ENCODE results near the gene ARHGAP26. TPM values are rescaled to one million over a fixed set of nuclear protein-coding genes. Genes with fewer than 3 reads are reported as not detected.

Gene ARHGAP26
- polyA plus RNA-seq, 1 donor (not counting 4 experiments of a cell fraction or from before 2014, with no cell fraction given) = 3.9 TPM

DNA sequence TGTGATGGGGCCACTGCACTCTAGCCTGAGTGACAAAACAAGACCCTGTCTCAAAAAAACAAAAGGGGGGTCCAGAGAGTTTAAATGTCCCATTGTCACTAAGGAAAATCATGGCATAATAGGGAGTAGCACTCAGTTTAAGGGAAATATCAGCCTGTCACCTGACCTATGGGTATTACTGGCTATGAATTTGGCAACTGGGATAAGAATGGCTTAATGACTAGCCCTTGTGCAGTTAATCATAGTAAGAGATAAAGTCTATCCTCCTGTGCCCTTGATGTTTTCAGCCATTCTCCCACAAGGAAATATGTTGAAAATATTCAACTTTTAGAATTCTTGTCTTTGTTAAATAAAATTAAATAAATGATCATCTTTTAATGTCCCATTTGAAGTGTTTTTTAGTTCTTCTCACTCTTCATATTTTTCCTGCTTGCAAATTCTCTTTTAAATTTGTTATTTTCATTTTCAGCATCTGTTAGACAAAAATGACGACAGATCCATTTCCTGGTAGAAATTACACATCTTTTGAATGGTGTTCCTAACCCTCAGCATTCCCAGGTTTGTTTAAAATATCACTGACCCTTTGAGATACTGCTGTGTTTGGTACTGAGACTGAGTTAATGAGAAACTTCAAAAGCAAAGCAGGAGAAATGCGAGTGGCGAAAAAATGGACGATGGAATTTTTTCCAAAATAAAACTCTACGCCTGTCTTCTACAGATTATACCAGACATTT is 191.4 kb downstream of the ARHGAP26 start:
- Histone ChIP-seq H2AFZ (ENCODE audit: control insufficient read depth, low read length) (no peak overlapping the region), H3K9ac (ENCODE audit: control insufficient read depth, extremely low read depth, insufficient read depth, low read length) (no peak overlapping the region), H3K9me1 (ENCODE audit: control insufficient read depth, extremely low read depth, insufficient read depth, low read length) (no peaks in the 10 kb centered on the region), H3K36me3 (ENCODE audit: control insufficient read depth in 2 of 2, extremely low read depth in 1 of 2, insufficient read depth in 2 of 2, low read length in 2 of 2) (no peaks in the 10 kb centered on the region), H3K4me1 (ENCODE audit: control insufficient read depth, extremely low read depth, insufficient read depth, low read length) (peaks cover 19% of the 10 kb centered on the region), H3K27ac (ENCODE audit: control insufficient read depth, insufficient read depth, low read length) (no peak overlapping the region), H3K27me3 (ENCODE audit: control insufficient read depth, extremely low read depth, insufficient read depth, low read length) (no peaks in the 10 kb centered on the region), H3K4me2 (ENCODE audit: control insufficient read depth, extremely low read depth, insufficient read depth, low read depth, low read length) (no peak overlapping the region), H3K4me3 (ENCODE audit: control insufficient read depth in 2 of 3, extremely low read depth in 1 of 3, insufficient read depth in 2 of 3, low read depth in 1 of 3, low read length in 3 of 3) (no peak overlapping the region), H3K9me3 (ENCODE audit: control insufficient read depth, low read depth, low read length) (no peaks in the 10 kb centered on the region), H3K79me2 (ENCODE audit: control insufficient read depth, insufficient read depth, low read length) (no peaks in the 10 kb centered on the region), H4K20me1 (ENCODE audit: control insufficient read depth, extremely low read depth, insufficient read depth, low read length) (no peaks in the 10 kb centered on the region)
- DNase-seq (ENCODE audit: low read depth, low spot score) (no peak), FAIRE-seq (no peak)
- TF ChIP-seq, protein P1, sequence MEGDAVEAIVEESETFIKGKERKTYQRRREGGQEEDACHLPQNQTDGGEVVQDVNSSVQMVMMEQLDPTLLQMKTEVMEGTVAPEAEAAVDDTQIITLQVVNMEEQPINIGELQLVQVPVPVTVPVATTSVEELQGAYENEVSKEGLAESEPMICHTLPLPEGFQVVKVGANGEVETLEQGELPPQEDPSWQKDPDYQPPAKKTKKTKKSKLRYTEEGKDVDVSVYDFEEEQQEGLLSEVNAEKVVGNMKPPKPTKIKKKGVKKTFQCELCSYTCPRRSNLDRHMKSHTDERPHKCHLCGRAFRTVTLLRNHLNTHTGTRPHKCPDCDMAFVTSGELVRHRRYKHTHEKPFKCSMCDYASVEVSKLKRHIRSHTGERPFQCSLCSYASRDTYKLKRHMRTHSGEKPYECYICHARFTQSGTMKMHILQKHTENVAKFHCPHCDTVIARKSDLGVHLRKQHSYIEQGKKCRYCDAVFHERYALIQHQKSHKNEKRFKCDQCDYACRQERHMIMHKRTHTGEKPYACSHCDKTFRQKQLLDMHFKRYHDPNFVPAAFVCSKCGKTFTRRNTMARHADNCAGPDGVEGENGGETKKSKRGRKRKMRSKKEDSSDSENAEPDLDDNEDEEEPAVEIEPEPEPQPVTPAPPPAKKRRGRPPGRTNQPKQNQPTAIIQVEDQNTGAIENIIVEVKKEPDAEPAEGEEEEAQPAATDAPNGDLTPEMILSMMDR (optimal IDR thresholded peaks at IDR 0.05 in 1 of 3, IDR thresholded peaks at IDR 0.05 in 1 of 3, conservative IDR thresholded peaks at IDR 0.05 in 1 of 3; ENCODE audit: extremely low read depth in 1 of 3, insufficient read depth in 2 of 3, low read length in 3 of 3) = no peak
- no peak for TF ChIP-seq EZH2 (IDR thresholded peaks at IDR 0.05; ENCODE audit: low read length)
- dilution Hi-C loops (cut with MboI; ENCODE audit: extremely low pct_ligation_motif_present, low sequenced_read_pairs) = no loop called here

DNA sequence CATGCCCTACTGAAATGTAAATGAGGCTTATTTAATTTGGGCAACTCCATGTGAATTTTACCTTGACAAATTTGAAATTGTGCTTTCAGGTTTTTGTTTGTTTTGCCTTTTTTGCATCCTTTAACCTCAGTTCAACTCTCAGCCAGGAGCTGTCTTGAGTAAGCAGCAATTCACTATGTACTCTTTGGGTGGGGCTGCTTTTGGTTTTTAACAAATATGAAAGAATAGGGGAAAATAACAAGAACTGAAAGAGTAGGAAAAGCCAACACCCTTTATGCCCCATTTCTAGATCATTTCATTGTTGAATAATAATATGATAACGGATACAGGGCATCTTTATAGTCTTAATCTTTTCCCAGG is 192.0 kb downstream of the ARHGAP26 start:
- H3K4me2 ChIP-seq (ENCODE audit: control insufficient read depth, extremely low read depth, insufficient read depth, low read depth, low read length) = no peak overlapping the region
- no peak overlapping the region for H2AFZ ChIP-seq (ENCODE audit: control insufficient read depth, low read length)
- no peaks in the 10 kb centered on the region for H3K9me1 ChIP-seq (ENCODE audit: control insufficient read depth, extremely low read depth, insufficient read depth, low read length)
- no peak for DNase-seq (ENCODE audit: low read depth, low spot score)
- H3K36me3 ChIP-seq (ENCODE audit: control insufficient read depth in 2 of 2, extremely low read depth in 1 of 2, insufficient read depth in 2 of 2, low read length in 2 of 2) = no peaks in the 10 kb centered on the region
- H3K4me3 ChIP-seq (ENCODE audit: control insufficient read depth in 2 of 3, extremely low read depth in 1 of 3, insufficient read depth in 2 of 3, low read depth in 1 of 3, low read length in 3 of 3) = no peak overlapping the region
- H3K79me2 ChIP-seq (ENCODE audit: control insufficient read depth, insufficient read depth, low read length) = no peaks in the 10 kb centered on the region
- no peaks in the 10 kb centered on the region for H3K27me3 ChIP-seq (ENCODE audit: control insufficient read depth, extremely low read depth, insufficient read depth, low read length)
- H3K27ac ChIP-seq (ENCODE audit: control insufficient read depth, insufficient read depth, low read length) = no peak overlapping the region
- peaks cover 19% of the 10 kb centered on the region for H3K4me1 ChIP-seq (ENCODE audit: control insufficient read depth, extremely low read depth, insufficient read depth, low read length)
- H4K20me1 ChIP-seq (ENCODE audit: control insufficient read depth, extremely low read depth, insufficient read depth, low read length) = no peaks in the 10 kb centered on the region
- H3K9me3 ChIP-seq (ENCODE audit: control insufficient read depth, low read depth, low read length) = no peaks in the 10 kb centered on the region
- TF ChIP-seq, protein P1 (optimal IDR thresholded peaks at IDR 0.05 in 1 of 3, IDR thresholded peaks at IDR 0.05 in 1 of 3, conservative IDR thresholded peaks at IDR 0.05 in 1 of 3; ENCODE audit: extremely low read depth in 1 of 3, insufficient read depth in 2 of 3, low read length in 3 of 3) = no peak
- no peak for TF ChIP-seq EZH2 (IDR thresholded peaks at IDR 0.05; ENCODE audit: low read length)
- dilution Hi-C loops (cut with MboI; ENCODE audit: extremely low pct_ligation_motif_present, low sequenced_read_pairs) = no loop called here
- H3K9ac ChIP-seq (ENCODE audit: control insufficient read depth, extremely low read depth, insufficient read depth, low read length) = no peak overlapping the region
- FAIRE-seq = no peak

Measured in keratinocyte (primary cell).